Activated CD8-positive, alpha-beta memory T cell treated with anti-CD3 and anti-CD28 coated beads for 4 hours (primary cell): ENCODE measurements around the gene PLEK2.
"Not testable (repeated sequence)": the region's sequence is repeated elsewhere in the genome, so short reads cannot be mapped to it uniquely, and the experiment has no call there.

Source experiments
- DNase-seq, 2 donors: peaks; one replicate each; pipeline ENCODE4 v3.0.0-alpha.2; 2020; ENCODE audit warnings: low read depth in 2 of 2

PLEK2 gene

DNA sequence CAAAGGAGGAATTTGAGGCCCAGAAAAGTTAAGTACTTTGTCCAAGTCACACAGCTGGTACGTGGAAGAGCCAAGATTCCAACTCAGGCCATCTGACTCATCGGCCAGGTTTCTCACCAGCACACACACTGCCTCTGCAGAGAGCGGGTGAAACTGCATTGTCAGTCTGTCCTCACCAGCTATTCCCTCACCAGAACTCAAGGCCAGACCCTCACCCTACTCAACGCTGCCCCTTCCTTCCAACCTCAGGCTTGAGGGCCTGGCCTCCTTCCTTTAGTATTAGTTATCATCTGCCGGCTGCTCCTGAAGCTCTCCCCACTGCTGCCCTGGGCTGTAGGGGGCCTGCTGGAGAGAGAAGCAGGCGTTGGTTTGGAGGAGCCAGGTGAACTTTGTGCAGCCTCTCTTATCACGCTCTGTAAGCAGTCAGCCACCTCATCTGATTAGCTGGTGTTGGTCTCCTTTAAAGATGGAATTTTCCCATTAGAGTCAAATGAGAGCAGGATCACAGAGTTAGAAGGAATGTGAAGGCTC, 16.6 kb upstream of the PLEK2 start:
- DNase-seq = no peak

DNA sequence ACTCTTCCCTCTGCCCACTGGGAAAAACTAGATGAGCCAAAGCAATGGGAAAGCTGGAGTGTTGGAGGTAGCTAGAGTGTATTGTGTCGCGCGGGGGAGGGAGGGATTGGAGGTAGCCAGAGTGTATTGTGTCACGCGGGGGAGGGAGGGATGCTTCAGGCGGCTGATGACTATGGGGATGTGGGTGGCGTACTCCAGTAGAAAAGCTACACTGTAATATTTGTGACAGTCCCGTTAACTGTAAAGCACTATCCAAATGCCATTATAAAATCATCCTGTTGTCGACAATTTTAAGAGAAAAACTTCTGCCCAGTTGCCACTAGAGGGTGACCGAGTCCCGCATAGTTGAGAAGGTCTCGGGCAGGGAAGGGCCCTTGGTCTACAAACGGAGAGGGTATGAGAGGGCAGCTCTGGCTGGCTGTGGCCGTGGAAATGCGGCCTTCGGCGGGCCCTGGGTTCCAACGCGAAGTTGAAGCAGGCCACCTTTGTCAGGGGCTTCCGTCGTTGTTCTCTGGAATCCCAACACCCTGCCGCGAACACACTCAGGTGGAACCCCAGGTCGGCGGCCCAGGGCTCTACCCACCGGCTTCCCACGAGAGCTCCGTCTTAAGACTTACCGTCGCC, 15.1 kb upstream of the PLEK2 start:
- DNase-seq = peak; percentile 32 to 41

DNA sequence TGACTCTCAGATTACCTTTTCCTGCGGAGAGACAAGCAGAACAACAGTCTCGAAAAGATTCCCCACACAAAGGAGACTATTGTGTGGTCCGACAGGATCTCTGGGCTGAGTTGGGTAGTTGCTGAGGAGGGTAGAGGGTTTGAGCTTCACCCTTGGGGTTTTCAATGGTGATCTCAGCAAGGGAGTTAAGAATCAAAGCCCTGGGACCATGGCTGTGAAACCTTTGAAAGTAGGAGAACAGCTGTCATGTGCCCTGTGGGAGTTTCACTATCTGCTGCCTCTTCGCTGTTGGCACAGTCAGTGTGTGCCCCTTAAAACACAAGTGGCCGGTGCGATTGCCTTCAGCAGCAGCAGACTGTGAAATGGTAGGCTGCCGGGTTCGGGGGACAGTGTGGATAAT, 14.2 kb upstream of the PLEK2 start:
- no peak for DNase-seq

DNA sequence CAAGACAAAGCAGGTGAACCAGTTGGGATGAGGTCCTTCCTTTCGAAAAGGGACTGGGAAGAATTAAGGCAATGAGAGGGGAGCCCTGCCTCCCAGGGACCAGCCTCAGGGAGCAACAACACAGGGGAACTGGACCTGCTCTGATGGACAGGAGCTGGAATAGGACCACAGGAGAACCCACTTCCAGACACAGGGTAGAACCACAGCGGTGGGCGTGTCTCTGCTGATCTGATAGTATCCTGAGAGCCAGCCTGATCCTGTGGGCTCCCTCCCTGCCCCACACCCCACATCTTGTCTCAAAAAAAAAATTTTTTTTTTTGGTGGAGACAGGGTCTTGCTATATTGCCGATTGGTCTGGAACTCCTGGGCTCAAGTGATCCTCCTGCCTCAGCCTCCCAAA, 13.6 kb upstream of the PLEK2 start:
- no peak for DNase-seq

DNA sequence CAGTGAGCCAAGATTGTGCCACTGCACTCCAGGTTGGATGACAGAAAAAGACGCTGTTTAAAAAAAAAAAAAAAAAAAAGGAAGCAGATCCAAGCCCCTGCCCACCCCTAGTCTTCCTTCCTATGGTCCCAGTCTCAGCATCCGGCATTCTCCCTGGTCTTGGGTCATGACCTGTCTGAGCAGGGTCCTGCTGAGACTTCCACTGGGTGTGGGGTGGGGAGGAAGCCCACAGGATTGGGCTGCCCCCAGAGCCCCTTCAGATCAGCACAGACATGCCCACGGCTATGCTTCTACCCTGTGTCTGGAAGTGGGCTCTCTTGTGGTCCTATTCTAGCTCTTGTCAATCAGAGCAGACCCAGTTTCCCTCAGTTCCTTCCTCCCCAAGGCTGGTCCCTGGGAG, 12.6 kb upstream of the PLEK2 start:
- no peak for DNase-seq

DNA sequence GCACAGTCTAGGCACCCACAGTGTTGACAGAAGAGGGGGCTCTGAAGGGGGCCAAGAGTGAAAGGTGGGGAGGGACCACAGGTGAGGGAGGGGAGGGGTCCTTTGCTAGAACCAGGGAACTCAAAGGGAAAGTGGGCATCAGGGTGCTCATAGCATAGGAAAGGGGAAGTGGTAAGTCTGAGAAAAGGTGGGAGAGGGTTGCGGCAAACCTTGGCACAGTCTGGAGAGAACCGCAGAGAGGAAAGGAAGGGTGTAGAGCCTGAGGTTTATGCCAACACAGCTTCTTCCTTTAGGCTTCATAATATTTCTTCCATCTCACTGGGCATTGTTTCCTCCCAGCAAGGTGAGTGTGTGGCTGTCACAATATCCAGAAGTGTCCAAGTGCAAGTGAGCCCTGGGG, 11.5 kb upstream of the PLEK2 start:
- DNase-seq = no peak

DNA sequence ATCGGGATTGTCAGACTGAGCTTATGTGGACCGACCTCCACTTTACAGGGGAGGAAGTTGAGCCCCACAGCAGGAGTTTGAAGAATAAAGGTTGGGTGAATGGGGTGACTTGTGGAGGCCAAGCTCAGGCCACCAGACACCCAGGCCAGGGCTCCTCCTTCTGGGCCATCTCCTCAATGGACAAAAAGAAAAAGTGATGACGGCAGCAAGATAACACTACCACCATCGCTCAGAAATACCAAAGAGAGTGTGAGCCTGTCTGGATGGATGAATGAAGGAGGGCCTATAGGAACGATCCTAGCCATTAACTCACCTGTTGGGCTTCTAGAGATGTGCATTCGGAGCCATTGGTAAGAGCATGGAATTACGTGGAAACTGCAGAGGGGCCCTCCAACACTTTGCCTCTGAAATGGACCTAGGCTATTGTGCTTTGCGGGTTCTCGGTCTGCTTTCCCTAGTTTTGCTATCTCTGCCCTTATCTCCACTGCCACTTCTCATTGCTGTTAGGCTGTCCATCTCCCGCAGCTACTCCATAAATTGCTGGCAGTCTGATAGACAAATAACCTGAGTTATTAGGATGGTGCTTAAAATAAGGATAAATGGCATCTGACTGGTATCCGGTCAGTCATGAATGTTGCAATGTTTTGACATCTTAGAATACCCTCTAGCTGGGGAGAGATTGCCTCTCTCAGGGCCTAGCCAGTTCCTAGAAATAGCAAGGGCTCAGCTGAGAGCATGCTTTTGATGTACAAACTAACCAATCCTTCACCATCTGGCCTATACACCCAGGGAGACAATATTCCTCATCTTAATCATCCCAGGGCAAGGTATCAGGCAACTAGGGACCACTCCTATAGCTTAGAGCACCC, 9.6 kb upstream of the PLEK2 start:
- no peak for DNase-seq

DNA sequence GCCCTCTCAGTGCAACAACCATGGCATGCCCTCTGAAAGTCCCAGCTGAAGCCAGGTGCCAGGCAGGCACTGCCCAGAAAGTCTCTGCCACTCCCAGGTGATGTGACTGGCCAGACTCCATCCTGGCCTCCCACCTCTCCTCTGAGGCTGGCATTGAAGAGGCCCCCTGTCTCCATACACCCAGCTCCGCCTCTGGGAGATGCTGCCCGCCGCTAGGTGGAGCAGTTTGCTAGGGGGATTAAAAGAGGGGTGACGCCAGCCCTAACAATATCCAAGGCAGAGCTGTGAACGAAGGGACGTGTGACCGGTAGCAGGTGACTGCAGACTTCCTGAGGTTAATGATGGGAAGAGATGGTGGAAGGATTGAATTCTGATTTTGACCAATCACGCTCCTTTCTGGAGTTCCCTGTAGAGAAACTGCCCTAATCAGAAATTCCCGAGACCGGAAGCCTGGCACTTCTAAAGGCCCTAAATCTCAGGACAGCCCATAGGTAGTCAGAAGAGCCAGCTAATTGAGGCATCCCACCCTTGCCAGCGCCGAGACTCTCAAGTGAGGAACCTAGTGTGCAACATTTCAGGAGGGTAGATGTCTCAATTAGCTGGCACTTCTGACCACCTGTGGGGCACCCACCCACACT, 8.3 kb upstream of the PLEK2 start:
- DNase-seq = no peak

DNA sequence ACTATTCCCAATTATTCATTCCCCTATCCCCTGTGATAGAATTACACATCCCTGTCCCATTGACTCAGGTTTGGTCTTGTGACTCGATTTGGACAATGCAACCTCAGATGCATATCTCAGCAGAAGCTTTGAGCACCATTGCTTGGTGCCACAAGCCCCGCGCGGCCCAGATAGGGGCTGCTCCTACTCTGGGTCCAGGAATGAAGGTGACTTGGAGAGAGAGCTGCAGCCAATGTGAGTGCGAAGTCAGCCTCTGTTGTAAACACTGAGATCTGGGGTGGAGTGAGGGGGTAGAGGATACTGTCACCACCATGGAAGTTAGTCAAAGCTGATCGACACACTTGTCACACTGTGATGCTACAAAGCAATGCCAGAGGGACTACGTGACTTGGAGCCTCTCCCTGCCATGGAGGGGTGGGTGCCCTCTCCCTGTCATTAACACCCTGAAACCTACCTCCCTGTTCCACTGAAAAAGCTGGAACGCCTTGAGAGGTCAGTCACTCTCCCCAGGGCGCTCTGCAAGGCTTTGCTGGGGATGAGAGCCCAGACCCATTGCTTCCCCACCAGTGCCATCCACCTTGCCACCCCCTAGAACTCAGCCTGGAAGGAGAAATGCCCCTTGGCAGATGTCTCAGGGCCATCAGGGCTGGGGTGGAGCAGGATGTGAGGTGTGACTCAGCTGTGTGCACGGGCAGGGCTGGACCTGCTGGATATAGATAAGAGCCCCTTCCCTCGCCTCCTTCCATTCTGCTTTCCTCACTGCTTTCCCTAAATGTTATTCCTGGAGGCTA, 6.6 kb upstream of the PLEK2 start:
- DNase-seq = no peak

DNA sequence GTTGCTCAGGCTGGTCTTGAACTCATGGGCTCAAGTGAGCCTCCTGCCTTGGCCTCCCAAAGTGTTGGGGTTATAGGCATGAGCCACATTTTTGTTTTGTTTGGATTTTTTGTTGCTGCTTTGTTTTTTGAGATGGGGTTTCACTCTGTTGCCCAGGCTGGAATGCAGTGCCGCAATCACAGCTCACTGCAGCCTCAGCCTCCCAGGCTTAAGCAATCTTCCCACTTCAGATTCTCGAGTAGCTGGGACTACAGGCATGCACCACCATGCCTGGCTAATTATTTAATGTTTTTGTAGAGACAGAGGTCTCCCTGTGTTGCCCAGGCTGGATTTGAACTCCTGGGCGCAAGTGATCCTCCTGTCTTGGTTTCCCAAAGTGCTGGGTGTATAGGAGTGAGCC, 5.7 kb upstream of the PLEK2 start:
- DNase-seq = no peak

DNA sequence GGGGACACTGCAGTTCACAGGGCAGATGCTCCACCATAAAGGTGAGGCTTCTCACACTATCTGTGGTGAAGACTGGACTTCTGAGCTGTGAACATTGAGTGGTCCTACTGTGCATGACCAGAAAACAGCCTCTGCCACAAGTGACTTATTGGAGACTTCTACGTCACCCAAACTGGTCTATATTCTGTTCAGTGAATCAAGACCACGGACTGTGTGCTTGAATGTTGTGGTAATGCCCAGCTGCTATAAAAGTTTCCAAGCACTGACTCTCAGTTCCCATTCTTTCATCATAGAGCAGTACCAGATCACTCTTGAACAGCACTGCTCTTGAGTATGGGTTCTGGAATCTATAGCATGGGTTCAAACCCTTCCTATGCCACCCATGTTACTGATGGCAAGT, 4.8 kb upstream of the PLEK2 start:
- no peak for DNase-seq

DNA sequence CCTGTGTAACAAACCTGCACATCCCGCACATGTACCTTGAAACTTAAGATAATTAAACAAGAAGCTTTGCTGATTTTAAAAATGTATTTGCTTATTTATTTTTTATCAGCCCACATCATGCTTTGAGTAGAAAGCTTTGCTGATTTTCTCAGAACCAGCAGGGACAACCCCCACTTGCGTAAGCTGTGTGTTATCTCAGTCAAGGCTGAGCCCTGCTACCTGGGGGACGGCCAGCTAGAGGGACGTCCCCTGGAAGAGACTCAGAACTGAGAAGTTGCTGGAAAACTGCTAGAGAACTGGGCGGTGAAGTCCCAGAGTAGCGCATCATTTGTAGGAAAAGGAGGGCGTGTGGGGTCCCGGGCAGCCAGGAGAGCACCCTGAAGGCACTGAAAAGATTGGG, 4.1 kb upstream of the PLEK2 start:
- DNase-seq = no peak

DNA sequence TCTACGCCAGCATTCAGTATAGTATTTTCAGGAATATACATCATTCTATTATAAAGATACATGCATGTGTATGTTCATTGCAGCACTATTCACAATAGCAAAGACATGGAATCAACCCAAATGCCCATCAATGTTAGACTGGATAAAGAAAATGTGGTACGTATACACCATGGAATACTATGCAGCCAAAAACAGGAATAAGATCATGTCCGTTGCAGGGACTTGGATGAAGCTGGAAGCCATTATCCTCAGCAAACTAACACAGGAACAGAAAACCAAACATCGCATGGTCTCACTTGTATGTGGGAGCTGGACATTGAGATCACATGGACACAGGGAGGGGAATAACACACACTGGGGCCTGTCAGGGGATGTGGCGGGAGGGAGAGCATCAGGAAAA, 3.6 kb upstream of the PLEK2 start:
- DNase-seq = not testable (repeated sequence)

DNA sequence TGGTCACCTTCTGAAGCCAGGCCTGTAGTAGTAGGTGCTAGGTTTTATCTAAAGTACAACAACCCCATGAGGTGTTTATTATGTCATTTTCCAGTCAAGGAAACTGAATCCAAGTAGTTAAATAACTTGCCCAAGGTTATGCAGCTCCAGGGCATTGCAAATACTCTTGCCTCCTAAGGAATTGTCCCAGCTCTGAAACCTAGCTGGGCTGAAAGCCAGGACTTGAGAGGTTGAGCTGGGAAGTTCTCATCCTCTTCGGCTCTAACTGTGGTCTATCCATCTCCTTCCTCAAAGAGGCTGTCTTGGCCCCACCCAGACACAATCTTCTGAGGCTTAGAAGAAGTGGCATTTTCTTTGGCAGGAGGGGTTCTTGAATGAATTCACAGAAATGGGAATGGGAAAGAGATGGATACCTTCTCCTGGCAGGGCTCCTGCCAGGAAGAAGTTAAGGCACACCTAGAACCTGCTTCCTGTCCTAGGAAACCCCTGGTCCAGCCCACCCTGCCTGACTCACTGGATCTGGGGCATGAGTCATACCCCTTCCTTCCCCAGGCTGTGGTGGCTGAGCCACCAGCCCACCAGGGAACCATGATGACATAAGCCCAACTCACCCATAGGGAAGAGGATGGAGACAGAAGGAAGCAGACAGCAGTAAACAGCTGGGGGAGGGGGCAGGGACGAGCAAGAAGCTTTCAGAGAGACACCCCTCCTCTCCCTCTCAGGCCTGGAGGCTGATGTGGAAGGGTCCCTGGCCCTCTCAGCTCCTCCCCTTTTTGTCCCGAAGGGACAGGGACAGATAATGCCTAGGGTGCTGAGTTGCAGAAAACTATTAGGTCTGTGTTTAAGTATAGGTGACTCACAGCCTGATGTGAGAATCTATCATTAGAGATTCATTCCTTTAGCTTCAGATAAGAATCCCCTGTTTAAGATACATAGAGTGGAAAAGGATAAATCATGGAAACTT, 2.1 kb upstream of the PLEK2 start:
- DNase-seq = peak in 1 of 2 donors; percentile 8

DNA sequence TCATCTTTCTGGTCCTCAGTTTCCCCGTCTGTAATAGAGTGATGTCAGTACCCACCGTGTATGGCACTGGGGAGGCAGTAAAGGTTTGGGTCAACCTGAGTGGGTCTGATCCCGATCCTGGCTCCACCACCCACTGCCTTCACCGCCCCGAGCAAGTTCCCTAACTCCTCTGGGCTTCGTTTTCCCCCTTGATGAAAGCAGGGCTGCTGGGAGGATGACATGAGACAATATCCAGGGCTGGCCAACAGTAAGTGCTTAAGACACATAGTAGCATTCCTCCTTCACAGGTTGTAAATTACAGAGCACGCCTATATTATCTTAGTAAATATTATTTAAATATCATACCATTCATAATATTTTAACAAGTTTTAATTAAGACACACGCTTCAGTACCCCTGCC, 595 bp downstream of the PLEK2 start:
- no peak for DNase-seq

DNA sequence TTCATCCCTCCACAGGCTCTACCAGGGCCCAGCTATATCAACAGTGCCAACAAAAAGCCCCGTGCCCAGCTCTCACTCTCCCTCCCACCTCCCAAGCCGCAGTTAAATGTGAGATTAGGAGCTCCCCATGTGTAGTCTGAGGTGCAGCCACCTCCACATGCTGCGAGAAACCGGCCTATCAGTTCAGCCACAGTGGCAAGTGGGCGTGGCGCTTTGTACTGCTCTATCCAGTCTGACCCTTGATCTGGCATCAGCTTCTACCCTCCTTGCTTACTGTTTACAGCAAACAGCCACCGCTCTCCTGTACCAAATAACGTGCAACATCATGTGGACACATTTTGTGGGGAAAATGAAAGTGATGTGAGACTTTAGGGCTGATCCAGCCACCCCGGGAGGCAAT, 1.7 kb downstream of the PLEK2 start:
- DNase-seq = no peak

DNA sequence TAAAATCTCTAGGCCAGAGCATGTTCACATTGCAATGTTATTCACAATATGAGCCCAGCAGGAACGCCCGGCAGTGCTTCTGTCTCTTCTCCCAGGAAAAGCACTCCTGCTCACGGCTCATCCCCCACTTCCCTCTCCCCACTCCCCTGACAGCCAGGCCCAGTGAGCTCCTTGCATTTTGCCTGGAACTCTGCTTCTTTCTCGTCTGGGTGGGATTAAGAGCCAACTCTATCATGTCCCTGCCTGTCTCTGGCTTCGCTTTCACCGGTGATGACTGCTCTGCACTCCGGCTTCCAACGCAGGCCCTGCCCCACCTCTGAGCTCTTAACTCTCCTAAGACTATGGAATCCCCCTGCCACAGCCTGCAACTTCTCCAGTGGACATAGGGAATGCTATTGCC, 2.5 kb downstream of the PLEK2 start:
- DNase-seq = no peak

DNA sequence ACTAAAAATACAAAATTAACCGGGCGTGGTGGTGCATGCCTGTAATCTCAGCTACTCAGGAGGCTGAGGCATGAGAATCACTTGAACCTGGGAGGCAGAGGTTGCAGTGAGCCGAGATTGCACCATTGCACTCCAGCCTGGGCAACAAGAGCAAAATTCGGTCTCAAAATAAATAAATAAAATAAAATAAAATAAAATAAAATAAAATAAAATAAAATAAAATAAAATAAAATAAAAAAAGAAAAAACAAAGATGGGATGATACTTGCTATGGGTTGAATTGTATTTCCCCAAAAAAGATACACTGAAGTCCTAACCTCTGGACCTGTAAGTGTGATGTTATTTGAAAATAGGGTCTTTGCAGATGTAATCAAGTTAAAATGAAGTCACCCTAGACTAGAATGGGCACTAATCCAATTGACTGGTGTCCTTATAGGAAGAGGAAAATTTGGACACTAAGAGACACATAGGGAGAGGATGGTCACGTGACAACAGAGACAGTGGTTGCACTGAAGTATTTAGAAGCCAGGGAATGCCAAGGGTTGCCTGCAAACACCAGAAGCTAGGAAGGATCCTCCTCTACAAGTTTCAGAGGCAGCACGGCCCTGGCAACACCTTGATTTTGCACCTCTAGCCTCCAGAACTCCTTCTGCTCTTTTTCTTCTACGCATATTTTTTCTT, 3.7 kb downstream of the PLEK2 start:
- not testable (repeated sequence) for DNase-seq

DNA sequence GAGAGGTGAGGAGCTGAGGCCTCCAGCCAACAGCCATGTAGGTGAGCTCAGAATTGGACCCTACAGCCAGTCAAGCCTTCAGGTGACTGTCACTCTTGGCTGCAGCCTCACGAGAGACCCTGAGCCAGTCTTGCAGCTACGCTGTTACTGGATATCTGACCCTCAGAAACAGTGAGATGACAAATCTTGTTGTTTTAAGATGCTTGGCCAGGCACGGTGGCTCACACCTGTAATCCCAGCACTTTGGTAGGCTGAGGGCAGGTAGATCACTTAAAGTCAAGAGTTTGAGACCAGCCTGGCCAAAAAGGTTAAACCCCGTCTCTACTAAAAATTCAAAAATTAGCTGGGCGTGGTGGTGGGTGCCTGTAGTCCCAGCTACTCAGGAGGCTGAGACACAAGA, 6.2 kb downstream of the PLEK2 start:
- DNase-seq = no peak

DNA sequence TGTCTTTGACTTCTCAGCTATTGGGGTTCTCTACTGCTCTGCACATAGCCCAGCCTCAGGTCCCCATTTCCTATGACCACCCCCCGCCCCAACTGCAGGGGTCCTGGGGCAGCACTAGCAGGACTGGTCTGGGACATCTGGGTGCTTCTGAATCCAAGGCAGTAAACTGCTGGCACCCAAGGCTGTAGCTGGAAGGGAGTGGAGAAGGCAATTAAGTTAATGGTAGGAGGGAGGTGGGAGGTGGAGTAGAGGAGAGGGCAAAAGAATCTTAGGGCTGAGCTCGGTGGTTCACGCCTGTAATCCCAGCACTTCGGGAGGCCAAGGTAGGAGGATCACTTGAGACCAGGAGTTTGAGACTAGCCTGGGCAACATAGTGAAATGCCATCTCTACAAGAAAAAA, 11.5 kb downstream of the PLEK2 start:
- no peak for DNase-seq
